ENCODE results near the gene EHBP1L1. TPM values are rescaled to one million over a fixed set of nuclear protein-coding genes. Genes with fewer than 3 reads are reported as not detected.

The EHBP1L1 gene
- total RNA-seq, 1 experiment from 2014 or later: 105 TPM

DNA sequence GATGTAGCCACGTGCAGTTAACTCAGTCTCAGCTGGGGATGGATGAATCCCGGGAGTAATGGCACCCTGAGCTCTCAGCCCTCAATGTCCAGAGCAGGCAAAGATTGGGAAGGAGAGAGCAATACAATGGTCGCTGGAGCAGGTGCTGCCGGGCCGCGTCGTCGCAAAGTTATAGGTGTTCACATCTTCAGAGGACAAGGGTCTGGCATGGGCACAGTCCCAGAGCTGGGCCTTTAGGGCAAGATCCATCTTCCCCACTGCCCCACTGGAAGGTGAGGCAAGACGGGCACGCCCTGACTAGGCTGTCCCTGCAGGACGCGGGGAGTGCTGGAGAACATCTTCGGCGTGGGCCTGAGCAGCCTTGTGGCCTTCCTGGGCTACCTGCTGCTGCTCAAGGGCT is 47.3 kb downstream of the EHBP1L1 start:
- peaks cover 22% of the 10 kb centered on the region in 2 experiments; a peak in 3 of 4 replicates for H3K36me3 ChIP-seq (ENCODE audit: control insufficient read depth in 1 of 2, insufficient read depth in 2 of 2, low read length in 2 of 2)
- BruUV-seq (replicated peaks): no TSS peak
- no peaks in the 10 kb centered on the region for H4K20me1 ChIP-seq (ENCODE audit: insufficient read depth)
- no peak for DNase-seq (ENCODE audit: low read depth, low spot score)
- POLR2A ChIA-PET: no interaction called here
- H3K4me1 ChIP-seq (ENCODE audit: control insufficient read depth in 1 of 2, insufficient read depth in 2 of 2, low read length in 2 of 2): no peaks in the 10 kb centered on the region
- no peak overlapping the region for H3K9ac ChIP-seq (ENCODE audit: low read length)
- CTCF ChIA-PET: no interaction called here
- H3K79me2 ChIP-seq (ENCODE audit: insufficient read depth, low read length): peaks cover 9% of the 10 kb centered on the region; the same call in 1 of the 2 replicates
- ATAC-seq: no peak
- H2AFZ ChIP-seq (ENCODE audit: low read depth, low read length, poor library complexity, severe bottlenecking): no peak overlapping the region
- no peak overlapping the region for H3K4me3 ChIP-seq (replicated peaks in 1 of 2; ENCODE audit: low read depth in 1 of 2, low read length in 2 of 2)
- TF ChIP-seq CEBPB (IDR thresholded peaks at IDR 0.05; ENCODE audit: low read depth) (no peak), SIN3A (IDR thresholded peaks at IDR 0.05; ENCODE audit: low read depth) (no peak), POLR2A (IDR thresholded peaks at IDR 0.05; ENCODE audit: borderline replicate concordance, extremely low read depth, insufficient read depth, insufficient read length) (no peak), POLR2AphosphoS5 (IDR thresholded peaks at IDR 0.05; ENCODE audit: low read depth, low read length) (no peak), FOSL1 (IDR thresholded peaks at IDR 0.05; ENCODE audit: low read depth) (no peak), CBX3 (IDR thresholded peaks at IDR 0.05; ENCODE audit: low read depth) (no peak), YY1 (IDR thresholded peaks at IDR 0.05; ENCODE audit: extremely low read depth, insufficient replicate concordance, low read depth, low read length) (no peak), EZH2phosphoT487 (IDR thresholded peaks at IDR 0.05; ENCODE audit: borderline replicate concordance) (no peak), SP1 (IDR thresholded peaks at IDR 0.05; ENCODE audit: low read depth) (no peak), EGR1 (IDR thresholded peaks at IDR 0.05; ENCODE audit: low read depth) (no peak)
- TF ChIP-seq, protein P1, sequence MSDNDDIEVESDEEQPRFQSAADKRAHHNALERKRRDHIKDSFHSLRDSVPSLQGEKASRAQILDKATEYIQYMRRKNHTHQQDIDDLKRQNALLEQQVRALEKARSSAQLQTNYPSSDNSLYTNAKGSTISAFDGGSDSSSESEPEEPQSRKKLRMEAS (IDR thresholded peaks at IDR 0.05): no peak
- no peaks in the 10 kb centered on the region for H3K9me3 ChIP-seq (ENCODE audit: control insufficient read depth in 1 of 2, insufficient read depth in 1 of 2, low read depth in 1 of 2, low read length in 2 of 2)
- RAD21 ChIA-PET (ENCODE audit: low non-redundant PET in 1 of 2, low total read pairs in 2 of 2, uncharacterized antibody in 2 of 2, unreplicated experiment in 2 of 2): no interaction called here
- intact Hi-C loops (cut with micrococcal nuclease): no loop called here
- no peaks in the 10 kb centered on the region for H3K9me2 ChIP-seq (ENCODE audit: insufficient read depth)
- no peak overlapping the region for H3K4me2 ChIP-seq (ENCODE audit: low read length)
- H3K27me3 ChIP-seq (ENCODE audit: insufficient read depth, low read length): no peaks in the 10 kb centered on the region
- no peak overlapping the region for H3K27ac ChIP-seq (ENCODE audit: low read depth, low read length)

DNA sequence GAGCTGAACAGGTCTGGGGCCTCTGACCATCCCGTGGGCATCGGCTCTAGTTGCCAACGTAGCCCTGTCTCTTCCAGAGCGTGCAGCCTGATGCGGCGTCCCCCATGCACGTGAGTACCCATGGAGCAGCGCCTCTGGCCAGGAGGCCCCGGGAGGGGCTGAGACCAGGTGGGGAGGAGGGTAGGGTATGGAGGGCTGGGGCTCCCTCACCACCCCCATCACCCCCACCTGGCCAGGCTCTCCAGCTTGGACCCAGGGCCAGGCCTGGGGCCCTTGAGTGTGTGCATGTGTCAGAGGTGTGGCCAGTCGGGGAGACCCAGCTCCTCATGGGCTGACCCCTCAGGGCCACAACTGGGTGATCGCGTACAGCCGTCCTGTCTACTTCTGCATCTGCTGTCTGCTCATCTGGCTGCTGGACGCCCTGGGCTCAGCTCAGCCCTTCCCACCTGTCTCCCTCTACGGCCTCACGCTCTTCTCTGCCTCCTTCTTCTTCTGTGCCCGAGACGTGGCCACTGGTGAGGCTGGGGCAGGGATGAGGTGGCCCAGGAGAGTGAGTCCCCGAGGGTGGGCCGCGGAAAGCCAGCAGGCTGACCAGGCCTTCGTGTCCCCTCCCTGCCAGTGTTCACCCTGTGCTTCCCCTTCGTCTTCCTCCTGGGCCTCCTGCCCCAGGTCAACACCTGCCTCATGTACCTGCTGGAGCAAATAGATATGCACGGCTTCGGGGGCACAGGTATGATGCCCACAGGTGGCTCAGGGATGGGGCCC is 48.2 kb downstream of the EHBP1L1 start:
- no peak for DNase-seq (ENCODE audit: low read depth, low spot score)
- intact Hi-C loops (cut with micrococcal nuclease): no loop called here
- H4K20me1 ChIP-seq (ENCODE audit: insufficient read depth): no peaks in the 10 kb centered on the region
- no peak for TF ChIP-seq EGR1 (IDR thresholded peaks at IDR 0.05; ENCODE audit: low read depth)
- TF ChIP-seq JUND (IDR thresholded peaks at IDR 0.05): no peak
- TF ChIP-seq POLR2A (IDR thresholded peaks at IDR 0.05; ENCODE audit: borderline replicate concordance, extremely low read depth, insufficient read depth, insufficient read length): no peak
- no peak for TF ChIP-seq ELF1 (IDR thresholded peaks at IDR 0.05; ENCODE audit: borderline replicate concordance, low read depth)
- TF ChIP-seq, protein P2, sequence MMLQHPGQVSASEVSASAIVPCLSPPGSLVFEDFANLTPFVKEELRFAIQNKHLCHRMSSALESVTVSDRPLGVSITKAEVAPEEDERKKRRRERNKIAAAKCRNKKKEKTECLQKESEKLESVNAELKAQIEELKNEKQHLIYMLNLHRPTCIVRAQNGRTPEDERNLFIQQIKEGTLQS (IDR thresholded peaks at IDR 0.05): no peak
- TF ChIP-seq YY1 (IDR thresholded peaks at IDR 0.05; ENCODE audit: extremely low read depth, insufficient replicate concordance, low read depth, low read length): no peak
- TF ChIP-seq EZH2 (IDR thresholded peaks at IDR 0.05): no peak
- TF ChIP-seq POLR2AphosphoS5 (IDR thresholded peaks at IDR 0.05; ENCODE audit: low read depth, low read length): no peak
- TF ChIP-seq CEBPB (IDR thresholded peaks at IDR 0.05; ENCODE audit: low read depth): no peak
- TF ChIP-seq FOSL1 (IDR thresholded peaks at IDR 0.05; ENCODE audit: low read depth): no peak
- TF ChIP-seq CBX3 (IDR thresholded peaks at IDR 0.05; ENCODE audit: low read depth): no peak
- TF ChIP-seq SIN3A (IDR thresholded peaks at IDR 0.05; ENCODE audit: low read depth): no peak
- no peak for TF ChIP-seq SP1 (IDR thresholded peaks at IDR 0.05; ENCODE audit: low read depth)
- no peak for TF ChIP-seq TCF7L2 (IDR thresholded peaks at IDR 0.05; ENCODE audit: borderline replicate concordance, extremely low read depth, insufficient read depth, insufficient read length)
- no peak overlapping the region for H2AFZ ChIP-seq (ENCODE audit: low read depth, low read length, poor library complexity, severe bottlenecking)
- ChIA-PET RAD21 (ENCODE audit: low non-redundant PET in 1 of 2, low total read pairs in 2 of 2, uncharacterized antibody in 2 of 2, unreplicated experiment in 2 of 2) (no interaction called here), CTCF (interaction anchor here (0.6 kb wide), 1 partner anchor 23 kb away, joined by 3 read pairs; no protein-coding TSS in a partner anchor), POLR2A (no interaction called here)
- BruUV-seq (replicated peaks): no TSS peak
- peaks cover 17 to 19% of the 10 kb centered on the region in 2 experiments; a peak in 3 of 4 replicates for H3K36me3 ChIP-seq (ENCODE audit: control insufficient read depth in 1 of 2, insufficient read depth in 2 of 2, low read length in 2 of 2)
- no peaks in the 10 kb centered on the region for H3K4me1 ChIP-seq (ENCODE audit: control insufficient read depth in 1 of 2, insufficient read depth in 2 of 2, low read length in 2 of 2)
- no peak overlapping the region for H3K4me2 ChIP-seq (ENCODE audit: low read length)
- H3K79me2 ChIP-seq (ENCODE audit: insufficient read depth, low read length): 0 out of 2 replicates have a peak, but pooled peaks cover under 1% of the 10 kb centered on the region
- no peaks in the 10 kb centered on the region for H3K27me3 ChIP-seq (ENCODE audit: insufficient read depth, low read length)
- no peak overlapping the region for H3K27ac ChIP-seq (ENCODE audit: low read depth, low read length)
- H3K9ac ChIP-seq (ENCODE audit: low read length): no peak overlapping the region
- H3K9me3 ChIP-seq (ENCODE audit: control insufficient read depth in 1 of 2, insufficient read depth in 1 of 2, low read depth in 1 of 2, low read length in 2 of 2): no peaks in the 10 kb centered on the region
- no peak overlapping the region for H3K4me3 ChIP-seq (replicated peaks in 1 of 2; ENCODE audit: low read depth in 1 of 2, low read length in 2 of 2)
- H3K9me2 ChIP-seq (ENCODE audit: insufficient read depth): no peaks in the 10 kb centered on the region
- no peak for ATAC-seq
